GM23338 (cell line): ENCODE results near the gene UBE2E2. TPM values are rescaled to one million over a fixed set of nuclear protein-coding genes. Genes with fewer than 3 reads are reported as not detected.

Experiments
- ATAC-seq: fragments of 200-7000 bp; cut with Tn5 transposase; 3 replicates; pipeline ENCODE4 v1.9.1; 2020
- DNase-seq: peaks from one replicate; pipeline ENCODE4 v3.0.0-alpha.2; 2015; ENCODE audit warnings: low spot score
- H2AFZ ChIP-seq: fragments of 200-600 bp; sonication (generic); 2 replicates; pipeline ENCODE4 v1.8.0; 2016; ENCODE audit warnings: antibody characterized with exemption, mild to moderate bottlenecking, moderate library complexity
- H3F3A ChIP-seq: fragments of 200-600 bp; sonication (generic); replicated peaks from 2 replicates; pipeline ENCODE4 v1.8.0; 2017; ENCODE audit warnings: antibody characterized with exemption, mixed run types, low read depth
- H3K27ac ChIP-seq: fragments of 200-600 bp; sonication (generic); 2 replicates; pipeline ENCODE4 v1.6.1; 2016; ENCODE audit warnings: low read depth
- H3K27me3 ChIP-seq: fragments of 200-600 bp; sonication (generic); 2 replicates; pipeline ENCODE4 v1.8.0; 2016; ENCODE audit warnings: mild to moderate bottlenecking, mixed run types, moderate library complexity; ENCODE audit not compliant: insufficient read depth
- H3K36me3 ChIP-seq: fragments of 200-600 bp; sonication (generic); 2 replicates; pipeline ENCODE4 v1.8.0; 2016; ENCODE audit warnings: mild to moderate bottlenecking; ENCODE audit not compliant: insufficient read depth
- H3K4me1 ChIP-seq: fragments of 200-600 bp; sonication (generic); 2 replicates; pipeline ENCODE4 v1.8.0; 2016; ENCODE audit warnings: mild to moderate bottlenecking, moderate library complexity; ENCODE audit not compliant: insufficient read depth
- H3K4me2 ChIP-seq: fragments of 200-600 bp; sonication (generic); 2 replicates; pipeline ENCODE4 v1.7.1; 2017; ENCODE audit warnings: mixed run types
- H3K4me3 ChIP-seq: fragments of 200-600 bp; sonication (generic); 2 replicates; pipeline ENCODE4 v1.6.1; 2016; ENCODE audit warnings: mixed run types
- H3K79me2 ChIP-seq: fragments of 200-600 bp; sonication (generic); replicated peaks from 2 replicates; pipeline ENCODE4 v1.8.0; 2017; ENCODE audit warnings: mild to moderate bottlenecking; ENCODE audit not compliant: insufficient read depth
- H3K9me2 ChIP-seq: fragments of 200-600 bp; sonication (generic); 2 replicates; pipeline ENCODE4 v1.8.0; 2017; ENCODE audit not compliant: insufficient read depth
- H4K20me1 ChIP-seq: fragments of 200-600 bp; sonication (generic); replicated peaks from 2 replicates; pipeline ENCODE4 v1.8.0; 2017; ENCODE audit warnings: mild to moderate bottlenecking; ENCODE audit not compliant: insufficient read depth
- H3K27ac Mint-ChIP-seq: 2 replicates; pipeline ENCODE4 v1.8.0; 2020; ENCODE audit warnings: inconsistent platforms, mild to moderate bottlenecking, moderate library complexity, mixed read lengths
- H3K27me3 Mint-ChIP-seq: 3 replicates; pipeline ENCODE4 v1.8.0; 2022; ENCODE audit warnings: low read depth, mild to moderate bottlenecking, moderate library complexity, mixed read lengths, inconsistent platforms; ENCODE audit not compliant: insufficient read depth, poor library complexity
- H3K36me3 Mint-ChIP-seq: 3 replicates; pipeline ENCODE4 v1.8.0; 2021; ENCODE audit warnings: low read depth, mild to moderate bottlenecking, inconsistent platforms, moderate library complexity, mixed read lengths
- H3K4me1 Mint-ChIP-seq: 3 replicates; pipeline ENCODE4 v1.8.0; 2020; ENCODE audit warnings: mild to moderate bottlenecking, inconsistent platforms, mixed read lengths
- H3K4me3 Mint-ChIP-seq: 3 replicates; pipeline ENCODE4 v1.8.0; 2021; ENCODE audit warnings: moderate library complexity, mild to moderate bottlenecking, inconsistent platforms, mixed read lengths
- H3K9me3 Mint-ChIP-seq: 3 replicates; pipeline ENCODE4 v1.8.0; 2020; ENCODE audit warnings: moderate library complexity, mild to moderate bottlenecking, inconsistent platforms, mixed read lengths
- CREB1 ChIP-seq: fragments of 250-450 bp; sonication (Bioruptor Pico); IDR thresholded peaks from 2 replicates; pipeline ENCODE4 v1.5.0; 2020; ENCODE audit warnings: low read depth, mild to moderate bottlenecking, moderate library complexity
- CTCF ChIP-seq, 2 experiments: fragments of 200-600 bp in 1 of 2; sonication (generic) in 1 of 2; conservative IDR thresholded peaks; 2 replicates each; pipeline versions ENCODE4 v1.5.1 to v1.6.1; 2016 to 2017; ENCODE audit warnings: antibody characterized with exemption in 2 of 2, low read depth in 2 of 2, mild to moderate bottlenecking in 2 of 2, moderate library complexity in 1 of 2
- ETS1 ChIP-seq: IDR thresholded peaks from 2 replicates; pipeline ENCODE4 v1.6.1; 2016; ENCODE audit warnings: antibody characterized with exemption
- EZH2 ChIP-seq: fragments of 200-600 bp; sonication (generic); IDR thresholded peaks from one replicate; pipeline ENCODE4 v1.8.0; 2017; ENCODE audit warnings: antibody characterized with exemption, mild to moderate bottlenecking, low read depth; ENCODE audit not compliant: unreplicated experiment
- EZH2phosphoT487 ChIP-seq: fragments of 200-600 bp; sonication (generic); IDR thresholded peaks from one replicate; pipeline ENCODE4 v1.8.1; 2018; ENCODE audit warnings: antibody characterized with exemption; ENCODE audit not compliant: unreplicated experiment
- JUNB ChIP-seq: IDR thresholded peaks from one replicate; pipeline ENCODE4 v1.6.1; 2016; ENCODE audit warnings: antibody characterized with exemption; ENCODE audit not compliant: unreplicated experiment
- NANOG ChIP-seq: IDR thresholded peaks from 2 replicates; pipeline ENCODE4 v1.6.1; 2016; ENCODE audit warnings: antibody characterized with exemption, borderline replicate concordance
- POLR2AphosphoS5 ChIP-seq: IDR thresholded peaks from 2 replicates; pipeline ENCODE4 v1.6.1; 2016; ENCODE audit warnings: antibody characterized with exemption, low read depth
- REST ChIP-seq: IDR thresholded peaks from one replicate; pipeline ENCODE4 v1.6.1; 2018; ENCODE audit warnings: antibody characterized with exemption; ENCODE audit not compliant: unreplicated experiment
- STAT1 ChIP-seq: IDR thresholded peaks from one replicate; pipeline ENCODE4 v1.6.1; 2016; ENCODE audit warnings: antibody characterized with exemption; ENCODE audit not compliant: unreplicated experiment
- ZNF114 ChIP-seq: fragments of 250-450 bp; sonication (Bioruptor Pico); IDR thresholded peaks from 2 replicates; pipeline ENCODE4 v1.5.0; 2020; ENCODE audit warnings: mild to moderate bottlenecking, moderate library complexity
- ZNF331 ChIP-seq: fragments of 250-450 bp; sonication (Bioruptor Pico); IDR thresholded peaks from 2 replicates; pipeline ENCODE4 v1.5.0; 2020; ENCODE audit warnings: low read depth, mild to moderate bottlenecking, moderate library complexity
- ZNF462 ChIP-seq: fragments of 250-450 bp; sonication (Bioruptor Pico); IDR thresholded peaks from 2 replicates; pipeline ENCODE4 v1.5.0; 2020; ENCODE audit warnings: mild to moderate bottlenecking, moderate library complexity
- polyA plus RNA-seq: library from polyadenylated mRNA; unstranded; fragments of >200 nt; fragmentation: Nextera tagmentation; extraction: Ambion mirVana; gene quantifications from 2 replicates; pipeline ENCODE4 v1.2.1, GENCODE V29; 2016
- total RNA-seq: library from RNA; depleted of rRNA; stranded (reverse); fragments of >200 nt; shearing (Covaris generic); gene quantifications from 2 replicates; pipeline ENCODE4 v1.2.3, GENCODE V29; 2014

The UBE2E2 gene
- total and polyA plus RNA-seq, 2 experiments from 2014 or later = 86.9 to 169 TPM

- H2AFZ ChIP-seq = no peak overlapping the region
- no peak overlapping the region for H3K27ac Mint-ChIP-seq
- H3K4me1 Mint-ChIP-seq = peaks cover 17% of the 10 kb centered on the region
- no peaks in the 10 kb centered on the region for H3K36me3 ChIP-seq
- no peaks in the 10 kb centered on the region for H4K20me1 ChIP-seq
- H3K36me3 Mint-ChIP-seq = peaks cover 16% of the 10 kb centered on the region; the same call in 2 of the 3 replicates
- H3K4me2 ChIP-seq = no peak overlapping the region
- peaks cover 23% of the 10 kb centered on the region for H3K9me2 ChIP-seq
- no peak overlapping the region for H3K4me3 Mint-ChIP-seq
- no peaks in the 10 kb centered on the region for H3K79me2 ChIP-seq
- H3K9me3 Mint-ChIP-seq = peaks cover 14% of the 10 kb centered on the region
- no peaks in the 10 kb centered on the region for H3F3A ChIP-seq
- DNase-seq (no peak), ATAC-seq (no peak)
- peaks cover 16% of the 10 kb centered on the region for H3K4me1 ChIP-seq
- no peak for TF ChIP-seq STAT1
- no peak for TF ChIP-seq ZNF114 (CRISPR knock-in tag)
- TF ChIP-seq EZH2 = no peak
- TF ChIP-seq ZNF331 (CRISPR knock-in tag) = no peak
- TF ChIP-seq JUNB = no peak
- TF ChIP-seq POLR2AphosphoS5 = no peak
- TF ChIP-seq ETS1 = no peak
- no peak for TF ChIP-seq CTCF (conservative IDR thresholded peaks at IDR 0.05; ENCODE audit: low read depth in 2 of 2)
- TF ChIP-seq EZH2phosphoT487 = no peak
- TF ChIP-seq CREB1 (CRISPR knock-in tag) = no peak
- no peak for TF ChIP-seq REST
- TF ChIP-seq NANOG = no peak
- TF ChIP-seq ZNF462 (CRISPR knock-in tag) = no peak
- no peak overlapping the region for H3K4me3 ChIP-seq
- no peaks in the 10 kb centered on the region for H3K27me3 ChIP-seq
- no peak overlapping the region for H3K27ac ChIP-seq
- H3K27me3 Mint-ChIP-seq = peaks cover 3% of the 10 kb centered on the region
These were observed 437.5 kb downstream of the UBE2E2 start for GRCh38 chr3:23640471-23641146.
